Mammary epithelial cell (primary cell): Measurements from ENCODE around the gene VPS13C.

Experiments
- EZH2 ChIP-seq: IDR thresholded peaks from 2 replicates; pipeline ENCODE4 v1.6.1; 2012; ENCODE audit warnings: low read length, inconsistent platforms, borderline replicate concordance
- TF ChIP-seq, protein P1 (sequence below), 2 donors: IDR thresholded peaks in 1 of 2; conservative IDR thresholded peaks in 1 of 2; 2 replicates each; pipeline ENCODE4 v1.5.1; 2011 to 2012; ENCODE audit warnings: inconsistent platforms in 2 of 2, low read length in 2 of 2, mild to moderate bottlenecking in 2 of 2, control low read depth in 1 of 2, low read depth in 1 of 2; ENCODE audit not compliant: insufficient read depth in 1 of 2; ENCODE audit errors: extremely low read depth in 1 of 2

DNA sequence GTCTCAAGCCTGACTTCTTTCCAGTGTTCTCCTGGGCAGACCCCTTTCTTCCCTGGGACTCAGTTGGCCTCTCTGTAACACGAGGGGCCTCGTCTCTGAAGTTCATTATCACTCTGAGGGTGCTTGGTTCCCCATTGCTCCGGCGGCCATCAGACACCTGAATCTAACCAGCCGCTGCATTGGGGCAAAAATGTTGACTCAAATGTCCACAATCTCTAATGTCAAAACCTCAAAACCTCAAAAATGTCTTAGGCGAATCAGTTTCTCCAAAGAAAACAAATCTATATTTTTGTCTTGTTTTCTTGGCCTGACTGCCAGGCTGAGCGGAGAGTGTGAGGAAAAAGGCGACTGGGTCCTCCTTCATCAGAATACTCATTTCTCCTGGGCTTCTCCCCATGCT, 220.7 kb downstream of the VPS13C start:
- TF ChIP-seq, protein P1, sequence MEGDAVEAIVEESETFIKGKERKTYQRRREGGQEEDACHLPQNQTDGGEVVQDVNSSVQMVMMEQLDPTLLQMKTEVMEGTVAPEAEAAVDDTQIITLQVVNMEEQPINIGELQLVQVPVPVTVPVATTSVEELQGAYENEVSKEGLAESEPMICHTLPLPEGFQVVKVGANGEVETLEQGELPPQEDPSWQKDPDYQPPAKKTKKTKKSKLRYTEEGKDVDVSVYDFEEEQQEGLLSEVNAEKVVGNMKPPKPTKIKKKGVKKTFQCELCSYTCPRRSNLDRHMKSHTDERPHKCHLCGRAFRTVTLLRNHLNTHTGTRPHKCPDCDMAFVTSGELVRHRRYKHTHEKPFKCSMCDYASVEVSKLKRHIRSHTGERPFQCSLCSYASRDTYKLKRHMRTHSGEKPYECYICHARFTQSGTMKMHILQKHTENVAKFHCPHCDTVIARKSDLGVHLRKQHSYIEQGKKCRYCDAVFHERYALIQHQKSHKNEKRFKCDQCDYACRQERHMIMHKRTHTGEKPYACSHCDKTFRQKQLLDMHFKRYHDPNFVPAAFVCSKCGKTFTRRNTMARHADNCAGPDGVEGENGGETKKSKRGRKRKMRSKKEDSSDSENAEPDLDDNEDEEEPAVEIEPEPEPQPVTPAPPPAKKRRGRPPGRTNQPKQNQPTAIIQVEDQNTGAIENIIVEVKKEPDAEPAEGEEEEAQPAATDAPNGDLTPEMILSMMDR (conservative IDR thresholded peaks at IDR 0.05 in 1 of 2, IDR thresholded peaks at IDR 0.05 in 1 of 2; ENCODE audit: extremely low read depth in 1 of 2, insufficient read depth in 1 of 2, low read depth in 1 of 2, low read length in 2 of 2) = no peak
- TF ChIP-seq EZH2 = no peak
